Measurements from ENCODE around the gene ZNF511. TPM values are rescaled to one million over a fixed set of nuclear protein-coding genes. Genes with fewer than 3 reads are reported as not detected.
A peak's percentile ranks its signal among the peaks of the same experiment; 100 is the strongest.

The ZNF511 gene
- total and polyA plus RNA-seq, 9 of the 15 experiments (the other 6 are each of a cell fraction or from before 2014, with no cell fraction given): 0.61 to 69.3 (median 40.1) TPM

DNA sequence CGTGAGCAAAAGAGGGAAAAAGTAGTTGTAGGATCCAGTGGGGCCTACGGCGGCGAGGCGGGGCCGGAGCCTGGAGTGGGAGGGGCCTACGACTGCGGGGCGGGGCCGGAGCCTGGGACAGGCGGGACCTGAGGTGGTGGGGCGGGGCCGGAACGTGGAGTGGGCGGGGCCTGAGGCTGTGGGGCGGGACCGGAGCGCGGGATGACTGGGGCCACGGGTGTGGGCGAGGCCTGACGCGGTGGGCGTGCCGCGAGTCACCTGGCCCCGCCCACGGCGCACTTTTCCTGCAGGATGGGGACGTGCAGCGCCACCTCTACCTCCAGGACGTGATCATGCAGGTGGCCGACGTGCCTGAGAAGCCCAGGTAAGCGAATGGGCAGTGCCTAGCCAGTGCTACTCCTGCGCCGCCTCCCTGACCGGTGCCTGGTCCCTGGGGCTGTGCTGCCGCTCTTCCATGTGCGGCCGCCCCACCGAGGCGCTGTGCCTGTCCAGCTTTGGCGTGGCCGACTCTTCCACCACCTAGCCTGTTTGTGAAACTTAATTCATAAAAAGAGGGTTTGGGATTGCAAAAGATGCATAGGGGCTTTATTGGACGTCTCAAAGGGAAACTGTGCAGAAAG is 496 bp downstream of the ZNF511 start (continued):
- TF ChIP-seq, protein P1, sequence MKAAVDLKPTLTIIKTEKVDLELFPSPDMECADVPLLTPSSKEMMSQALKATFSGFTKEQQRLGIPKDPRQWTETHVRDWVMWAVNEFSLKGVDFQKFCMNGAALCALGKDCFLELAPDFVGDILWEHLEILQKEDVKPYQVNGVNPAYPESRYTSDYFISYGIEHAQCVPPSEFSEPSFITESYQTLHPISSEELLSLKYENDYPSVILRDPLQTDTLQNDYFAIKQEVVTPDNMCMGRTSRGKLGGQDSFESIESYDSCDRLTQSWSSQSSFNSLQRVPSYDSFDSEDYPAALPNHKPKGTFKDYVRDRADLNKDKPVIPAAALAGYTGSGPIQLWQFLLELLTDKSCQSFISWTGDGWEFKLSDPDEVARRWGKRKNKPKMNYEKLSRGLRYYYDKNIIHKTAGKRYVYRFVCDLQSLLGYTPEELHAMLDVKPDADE (conservative IDR thresholded peaks at IDR 0.05; ENCODE audit: control insufficient read depth, low read depth, low read length): no peak
- no peak for TF ChIP-seq MEF2A (IDR thresholded peaks at IDR 0.05; ENCODE audit: control insufficient read depth, low read depth, low read length)
- no peak for TF ChIP-seq ZNF695 (CRISPR knock-in tag; IDR thresholded peaks at IDR 0.05)
- no peak for TF ChIP-seq ZNF316 (IDR thresholded peaks at IDR 0.05)
- TF ChIP-seq MEF2D (tag; conservative IDR thresholded peaks at IDR 0.05; ENCODE audit: low read depth): no peak
- TF ChIP-seq, protein P2, sequence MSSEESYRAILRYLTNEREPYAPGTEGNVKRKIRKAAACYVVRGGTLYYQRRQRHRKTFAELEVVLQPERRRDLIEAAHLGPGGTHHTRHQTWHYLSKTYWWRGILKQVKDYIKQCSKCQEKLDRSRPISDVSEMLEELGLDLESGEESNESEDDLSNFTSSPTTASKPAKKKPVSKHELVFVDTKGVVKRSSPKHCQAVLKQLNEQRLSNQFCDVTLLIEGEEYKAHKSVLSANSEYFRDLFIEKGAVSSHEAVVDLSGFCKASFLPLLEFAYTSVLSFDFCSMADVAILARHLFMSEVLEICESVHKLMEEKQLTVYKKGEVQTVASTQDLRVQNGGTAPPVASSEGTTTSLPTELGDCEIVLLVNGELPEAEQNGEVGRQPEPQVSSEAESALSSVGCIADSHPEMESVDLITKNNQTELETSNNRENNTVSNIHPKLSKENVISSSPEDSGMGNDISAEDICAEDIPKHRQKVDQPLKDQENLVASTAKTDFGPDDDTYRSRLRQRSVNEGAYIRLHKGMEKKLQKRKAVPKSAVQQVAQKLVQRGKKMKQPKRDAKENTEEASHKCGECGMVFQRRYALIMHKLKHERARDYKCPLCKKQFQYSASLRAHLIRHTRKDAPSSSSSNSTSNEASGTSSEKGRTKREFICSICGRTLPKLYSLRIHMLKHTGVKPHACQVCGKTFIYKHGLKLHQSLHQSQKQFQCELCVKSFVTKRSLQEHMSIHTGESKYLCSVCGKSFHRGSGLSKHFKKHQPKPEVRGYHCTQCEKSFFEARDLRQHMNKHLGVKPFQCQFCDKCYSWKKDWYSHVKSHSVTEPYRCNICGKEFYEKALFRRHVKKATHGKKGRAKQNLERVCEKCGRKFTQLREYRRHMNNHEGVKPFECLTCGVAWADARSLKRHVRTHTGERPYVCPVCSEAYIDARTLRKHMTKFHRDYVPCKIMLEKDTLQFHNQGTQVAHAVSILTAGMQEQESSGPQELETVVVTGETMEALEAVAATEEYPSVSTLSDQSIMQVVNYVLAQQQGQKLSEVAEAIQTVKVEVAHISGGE (CRISPR knock-in tag; IDR thresholded peaks at IDR 0.05): no peak; a peak in 1 of 6 replicates
- TF ChIP-seq ZNF232 (CRISPR knock-in tag; IDR thresholded peaks at IDR 0.05): no peak
- TF ChIP-seq HNRNPLL (IDR thresholded peaks at IDR 0.05; ENCODE audit: low read depth, low read length, poor library complexity, severe bottlenecking): no peak
- no peak for TF ChIP-seq CHD2 (IDR thresholded peaks at IDR 0.05; ENCODE audit: low read depth, low read length)
- TF ChIP-seq POLR2B (IDR thresholded peaks at IDR 0.05; ENCODE audit: low read depth, partially characterized antibody): no peak
- TF ChIP-seq, protein P3, sequence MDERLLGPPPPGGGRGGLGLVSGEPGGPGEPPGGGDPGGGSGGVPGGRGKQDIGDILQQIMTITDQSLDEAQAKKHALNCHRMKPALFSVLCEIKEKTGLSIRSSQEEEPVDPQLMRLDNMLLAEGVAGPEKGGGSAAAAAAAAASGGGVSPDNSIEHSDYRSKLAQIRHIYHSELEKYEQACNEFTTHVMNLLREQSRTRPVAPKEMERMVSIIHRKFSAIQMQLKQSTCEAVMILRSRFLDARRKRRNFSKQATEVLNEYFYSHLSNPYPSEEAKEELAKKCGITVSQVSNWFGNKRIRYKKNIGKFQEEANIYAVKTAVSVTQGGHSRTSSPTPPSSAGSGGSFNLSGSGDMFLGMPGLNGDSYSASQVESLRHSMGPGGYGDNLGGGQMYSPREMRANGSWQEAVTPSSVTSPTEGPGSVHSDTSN (CRISPR knock-in tag; IDR thresholded peaks at IDR 0.05; ENCODE audit: low read depth): no peak
- TF ChIP-seq, protein P3 (tag; conservative IDR thresholded peaks at IDR 0.05; ENCODE audit: low read depth): no peak
- TF ChIP-seq RBM15 (IDR thresholded peaks at IDR 0.05; ENCODE audit: insufficient read depth, low read length): no peak
- TF ChIP-seq KLF6 (CRISPR knock-in tag; IDR thresholded peaks at IDR 0.05; ENCODE audit: borderline replicate concordance): no peak
- peak; percentile 38; the same call in 1 of the 2 replicates for TF ChIP-seq CREM (IDR thresholded peaks at IDR 0.05; ENCODE audit: low read depth)
- 0 out of 2 replicates have a peak, but pooled peaks have one; percentile 6 for TF ChIP-seq FOSL1 (tag; conservative IDR thresholded peaks at IDR 0.05)
- TF ChIP-seq CHD4 (IDR thresholded peaks at IDR 0.05; ENCODE audit: insufficient read depth, insufficient replicate concordance, low read depth, low read length, poor library complexity, severe bottlenecking): no peak
- peak; percentile 15 for TF ChIP-seq TBP (optimal IDR thresholded peaks at IDR 0.05; ENCODE audit: low read depth, low read length)
- no peak for TF ChIP-seq MBD2 (IDR thresholded peaks at IDR 0.05; ENCODE audit: borderline replicate concordance, low read depth)

All from K562 (cell line).